Stimulated activated naive CD8-positive, alpha-beta T cell treated with anti-CD3 and anti-CD28 coated beads, Interleukin-15, Interleukin-2, amounts not matched to agents 100 U/mL and 50 U/mL, for 24 hours (primary cell): ENCODE data around the gene SSR4.
"Not testable (repeated sequence)": the region's sequence is repeated elsewhere in the genome, so short reads cannot be mapped to it uniquely, and the experiment has no call there.

Experiments
- ATAC-seq: fragments of 150-1000 bp; cut with Tn5 transposase; one replicate; pipeline ENCODE4 v1.10.0; 2021
- DNase-seq: peaks from one replicate; pipeline ENCODE4 v3.0.0; 2021

Gene SSR4

DNA sequence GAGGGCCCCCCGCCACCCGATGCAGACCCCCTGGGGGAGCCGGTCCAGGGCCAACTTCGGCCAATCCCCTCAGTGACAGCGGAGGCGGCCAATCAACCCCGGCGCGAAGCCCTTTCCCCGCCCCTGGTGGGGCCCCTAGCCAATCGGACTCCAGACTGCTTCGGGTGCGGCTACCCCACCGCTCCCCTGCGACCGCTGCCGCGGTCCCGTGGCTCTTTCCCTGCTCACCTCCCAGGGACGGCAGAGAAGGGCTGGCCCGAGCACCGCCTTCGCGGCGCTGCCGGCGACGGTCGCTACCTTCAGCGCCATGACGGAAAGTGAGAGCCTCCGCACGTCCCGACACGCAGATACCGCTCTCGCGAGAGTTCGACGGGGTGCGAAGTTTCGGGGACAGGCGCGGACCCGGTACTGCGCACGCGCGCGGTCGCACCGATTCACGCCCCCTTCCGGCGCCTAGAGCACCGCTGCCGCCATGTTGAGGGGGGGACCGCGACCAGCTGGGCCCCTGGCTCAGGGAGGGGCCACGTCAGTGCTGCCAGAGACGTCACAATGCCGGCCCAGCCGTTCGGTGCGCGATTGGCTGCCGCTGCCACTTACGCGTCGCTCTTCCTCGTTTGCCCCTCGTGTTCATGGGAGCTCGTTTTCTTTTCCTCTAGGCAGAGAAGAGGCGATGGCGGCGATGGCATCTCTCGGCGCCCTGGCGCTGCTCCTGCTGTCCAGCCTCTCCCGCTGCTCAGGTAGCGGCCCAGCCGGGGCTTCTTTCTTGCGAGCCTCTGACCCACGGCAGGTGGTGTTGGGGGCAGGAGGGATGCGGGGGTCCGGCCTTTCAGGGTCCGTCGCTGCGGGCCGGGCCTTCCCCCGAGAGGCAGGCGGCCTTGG lies at the start of gene SSR4, which contains the start of gene IDH3G:
Gene SSR4, plus strand, starts transcription at position 651 of the 879 bp plus-strand sequence. Its CDS starts 20 bp downstream, at position 671.
Gene IDH3G, minus strand, starts transcription at position 358 of the 879 bp plus-strand sequence. Its CDS starts 49 bp downstream, at position 309.
- ATAC-seq (peak; percentile 96), DNase-seq (peak; percentile 92)

DNA sequence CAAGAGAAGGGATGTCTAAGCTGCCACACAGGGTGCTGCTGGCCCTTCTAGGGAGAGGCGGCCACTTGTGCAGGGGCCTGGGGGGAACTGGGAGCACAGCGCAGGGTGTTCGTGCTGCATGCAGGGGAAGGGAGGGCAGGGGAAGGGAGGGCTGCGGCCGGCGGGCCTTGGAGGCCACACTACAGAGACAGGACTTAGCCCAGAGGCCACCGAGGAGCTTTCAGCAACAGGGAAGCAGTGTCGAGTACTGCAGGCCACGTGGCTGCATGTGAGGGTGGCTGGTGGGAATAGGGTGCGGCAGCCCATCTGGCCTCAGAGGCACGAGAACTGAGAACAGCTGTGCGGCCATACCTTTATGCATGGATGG lies 49.4 kb upstream of the SSR4 start:
- DNase-seq, ATAC-seq: not testable (repeated sequence)

DNA sequence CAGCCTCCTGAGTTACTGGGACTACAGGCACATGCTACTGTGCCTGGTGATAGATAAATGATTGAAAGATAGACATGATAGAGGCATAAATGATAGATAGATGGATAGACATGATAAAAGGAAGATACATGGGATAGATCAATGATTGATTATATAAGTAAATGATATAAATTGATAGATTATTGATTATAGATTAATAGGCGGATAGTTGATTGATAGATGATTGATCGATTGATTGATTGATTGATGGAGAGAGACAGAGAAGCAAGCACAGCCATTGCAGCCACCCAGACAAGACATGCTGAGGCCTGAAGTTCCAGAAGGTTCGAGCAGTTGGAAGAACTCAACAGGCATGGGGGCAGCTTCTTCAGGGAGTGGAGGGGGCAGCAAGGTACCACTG lies 48.1 kb upstream of the SSR4 start:
- DNase-seq (no peak), ATAC-seq (no peak)

DNA sequence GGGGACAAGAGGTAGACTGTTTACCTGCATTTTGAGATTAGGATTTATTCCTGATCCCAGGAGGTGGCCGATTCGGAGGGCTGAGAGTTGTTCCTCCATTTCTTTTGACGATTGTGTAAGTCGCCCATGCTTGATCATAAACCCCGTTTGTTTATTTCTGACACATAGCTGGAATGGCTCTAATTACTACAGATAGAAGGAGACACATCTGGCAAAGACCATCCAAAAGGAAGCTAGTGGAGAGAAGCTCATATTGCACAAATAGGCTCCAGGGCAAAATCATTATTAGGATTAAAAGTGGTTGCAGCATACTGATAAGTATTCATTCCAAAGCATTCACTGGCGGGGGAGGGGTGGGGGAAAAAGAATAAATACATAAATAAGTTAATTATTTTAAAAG lies 47.5 kb upstream of the SSR4 start:
- not testable (repeated sequence) for DNase-seq, ATAC-seq

DNA sequence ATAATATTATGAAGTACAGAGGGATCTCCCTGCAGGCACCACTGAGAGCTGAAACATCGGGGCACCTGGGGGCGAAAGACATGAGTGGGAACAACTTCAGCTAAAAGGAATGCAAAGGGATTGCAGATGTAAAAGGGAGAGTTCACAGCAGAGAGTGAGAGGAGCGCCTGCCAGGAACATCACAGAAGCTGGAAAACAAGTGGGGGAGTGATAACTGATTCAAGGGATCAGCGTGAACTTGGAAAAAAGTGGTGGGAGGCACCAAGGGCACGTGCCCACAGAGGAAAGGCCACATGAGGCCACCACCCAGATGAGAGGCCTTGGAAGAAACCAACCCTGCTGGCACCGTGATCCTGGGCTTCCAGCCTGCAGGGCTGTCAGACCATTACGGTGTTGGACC lies 45.5 kb upstream of the SSR4 start:
- not testable (repeated sequence) for ATAC-seq, DNase-seq

DNA sequence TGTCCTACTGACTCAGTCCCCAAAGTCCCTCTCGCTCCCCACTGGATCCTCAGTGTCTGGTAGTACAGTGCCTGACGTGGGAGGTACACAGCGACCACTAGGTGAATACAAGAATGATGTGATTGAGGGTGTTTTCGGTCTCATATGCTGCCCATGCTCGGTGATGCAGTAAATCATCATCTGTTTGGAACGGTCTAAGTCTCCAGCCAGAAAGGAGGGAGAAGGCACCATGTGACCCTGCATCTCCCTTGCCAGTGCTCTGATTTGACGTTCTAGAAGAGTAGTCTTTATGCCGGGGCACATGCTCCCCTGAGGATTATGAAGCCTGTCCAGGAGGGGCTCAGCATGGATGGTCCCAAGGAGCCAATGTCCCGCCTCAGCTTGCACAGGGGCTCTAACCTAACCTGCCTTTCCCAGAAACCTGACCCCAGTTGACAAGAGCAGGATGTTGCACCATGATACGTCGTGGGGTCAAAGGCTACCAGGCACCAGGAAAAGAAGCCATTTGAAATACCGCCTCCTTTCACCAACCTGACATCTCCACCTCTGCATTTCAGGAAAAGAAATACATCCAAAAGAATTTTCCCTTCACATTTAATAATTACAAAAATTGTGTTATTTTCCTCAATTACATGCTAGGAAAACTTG lies 44.2 kb upstream of the SSR4 start:
- DNase-seq (no peak), ATAC-seq (no peak)

DNA sequence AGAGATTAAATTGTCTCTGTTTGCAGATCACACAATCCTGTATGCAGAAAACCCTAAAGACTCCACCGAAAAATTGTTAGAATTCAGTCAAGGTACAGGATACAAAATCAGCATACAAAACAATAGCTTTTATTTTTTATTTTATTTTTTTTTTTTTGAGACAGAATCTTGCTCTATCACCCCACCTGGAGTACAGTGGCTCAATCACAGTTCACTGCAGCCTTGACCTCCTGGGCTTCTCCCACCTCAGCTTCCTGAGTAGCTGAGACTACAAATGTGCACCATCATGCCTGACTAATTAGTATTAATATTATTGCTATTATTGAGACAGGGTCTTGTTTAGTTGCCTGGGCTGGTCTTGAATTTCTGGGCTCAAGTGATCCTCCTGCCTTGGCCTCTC lies 39.3 kb upstream of the SSR4 start:
- ATAC-seq (no peak), DNase-seq (no peak)

DNA sequence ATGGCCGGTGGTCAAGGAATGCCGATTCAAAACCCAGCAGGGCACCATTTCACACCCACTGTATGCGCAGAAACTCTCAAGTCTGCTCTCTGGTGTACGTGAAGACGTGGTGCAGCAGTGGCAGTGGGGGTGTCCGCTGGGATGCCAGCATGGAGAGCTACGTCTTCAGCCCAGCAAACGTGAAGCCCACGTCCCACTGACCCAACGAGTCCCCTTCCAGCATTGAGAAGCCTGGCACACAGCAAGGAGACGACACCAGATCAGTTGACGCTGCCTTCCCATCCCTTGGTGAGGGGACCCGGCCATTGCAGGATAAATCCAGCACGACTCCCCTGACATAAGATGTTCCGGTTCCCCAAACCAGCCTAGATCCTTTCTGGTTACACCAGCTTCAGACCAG lies 32.6 kb upstream of the SSR4 start:
- ATAC-seq (no peak), DNase-seq (no peak)

DNA sequence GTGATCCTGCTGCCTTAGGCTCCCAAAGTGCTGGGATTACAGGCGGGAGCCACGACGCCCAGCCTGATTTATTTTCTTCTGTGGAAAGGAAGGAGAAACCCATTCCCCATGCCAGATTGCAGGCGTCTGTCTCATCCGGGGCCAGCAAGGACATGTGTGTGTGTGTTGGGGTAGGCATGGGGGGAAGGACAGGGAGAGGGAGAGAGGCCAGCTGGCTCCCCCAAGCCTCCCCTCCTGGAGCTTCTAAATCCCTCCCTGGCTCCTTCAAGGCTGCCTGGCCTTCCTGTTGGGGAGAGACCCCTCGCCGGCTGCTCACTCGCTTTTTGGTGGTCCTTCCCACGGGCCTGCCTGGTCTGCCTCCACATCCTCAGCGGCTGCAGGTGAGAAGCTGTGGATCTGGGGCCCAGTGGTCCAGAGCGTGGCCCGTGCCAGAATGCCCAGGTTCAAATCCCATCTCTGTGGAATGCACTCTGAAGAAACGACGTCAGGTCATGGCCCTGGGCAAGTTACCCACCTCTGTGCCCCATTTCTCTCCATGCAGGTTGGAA lies 31.8 kb upstream of the SSR4 start:
- ATAC-seq (no peak), DNase-seq (no peak)

DNA sequence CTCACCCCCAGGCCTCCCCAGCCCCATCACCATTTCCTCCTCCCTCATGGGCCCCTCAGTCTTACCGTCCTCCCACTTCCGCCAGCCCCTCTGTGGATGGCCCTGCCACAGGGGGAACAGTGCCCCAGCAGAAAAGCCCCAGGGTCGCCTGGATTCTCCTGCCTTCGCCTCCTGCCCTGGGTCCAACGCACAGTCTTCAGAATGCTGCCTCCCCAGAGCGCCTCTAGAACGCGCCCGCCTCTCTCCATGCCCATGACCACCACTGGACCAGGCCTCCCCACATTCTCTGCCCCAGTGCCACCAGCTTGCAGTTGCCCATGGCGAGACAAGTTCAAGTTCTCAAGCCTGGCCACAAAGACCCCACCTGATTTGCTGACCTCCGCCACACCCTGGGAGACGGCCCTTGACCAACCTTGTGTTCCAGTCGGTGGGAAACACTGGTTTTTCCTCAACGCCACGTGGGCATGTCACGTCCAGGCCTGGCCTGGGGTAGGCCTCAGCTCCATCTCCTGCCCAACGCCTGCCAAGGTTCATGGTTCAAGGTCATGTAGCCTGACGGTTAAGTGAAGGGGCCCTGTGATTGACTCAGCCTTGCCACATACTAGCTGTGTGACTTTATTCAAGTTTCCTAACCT lies 31.1 kb upstream of the SSR4 start:
- no peak for DNase-seq

DNA sequence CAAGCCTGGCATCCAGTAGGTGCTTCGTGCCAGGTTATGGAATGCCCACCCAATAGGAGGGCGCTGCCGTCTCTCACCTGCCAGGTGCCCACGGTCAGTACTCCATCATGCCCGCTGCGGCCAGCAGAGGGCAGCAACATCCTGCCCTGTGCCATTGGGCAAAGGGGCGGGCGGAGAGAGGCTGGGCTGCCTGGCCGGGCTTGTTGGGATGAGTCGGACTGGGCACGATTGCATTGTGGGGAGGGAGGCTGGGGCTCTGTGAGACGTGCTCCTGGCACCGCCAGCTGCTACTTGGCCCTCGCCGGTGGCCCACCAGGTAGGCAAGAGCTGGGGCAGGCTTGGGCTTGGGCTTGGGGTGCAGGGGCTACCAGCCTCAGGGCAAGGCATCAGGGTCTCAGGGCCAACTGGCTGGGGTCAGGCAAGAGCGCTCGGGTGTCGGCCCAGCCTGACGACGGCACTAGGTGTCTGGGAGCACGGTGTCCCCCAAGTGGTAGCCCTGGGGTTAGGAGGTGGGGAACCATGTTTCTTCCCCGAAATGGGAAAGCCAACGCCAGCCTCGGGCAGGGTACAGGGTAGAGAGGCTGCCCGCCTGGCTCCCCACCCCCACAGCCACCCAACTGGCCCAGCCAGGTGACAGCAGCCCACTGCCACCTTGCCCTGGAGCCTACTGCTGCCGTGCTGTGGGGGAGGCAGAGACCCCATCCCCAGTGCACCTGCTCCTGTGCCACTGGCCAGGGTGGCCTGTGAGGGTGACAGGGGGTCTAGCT lies 30.3 kb upstream of the SSR4 start, which contains the start of gene PLXNB3:
Gene PLXNB3, plus strand, starts transcription at position 261 of the 767 bp plus-strand sequence. CDS start 1,287 bp downstream, outside the sequence.
- ATAC-seq, result peak; percentile 81
- DNase-seq, result peak; percentile 80

More for the DNA sequence above, 31.1 kb upstream of the SSR4 start:
- ATAC-seq, result no peak

DNA sequence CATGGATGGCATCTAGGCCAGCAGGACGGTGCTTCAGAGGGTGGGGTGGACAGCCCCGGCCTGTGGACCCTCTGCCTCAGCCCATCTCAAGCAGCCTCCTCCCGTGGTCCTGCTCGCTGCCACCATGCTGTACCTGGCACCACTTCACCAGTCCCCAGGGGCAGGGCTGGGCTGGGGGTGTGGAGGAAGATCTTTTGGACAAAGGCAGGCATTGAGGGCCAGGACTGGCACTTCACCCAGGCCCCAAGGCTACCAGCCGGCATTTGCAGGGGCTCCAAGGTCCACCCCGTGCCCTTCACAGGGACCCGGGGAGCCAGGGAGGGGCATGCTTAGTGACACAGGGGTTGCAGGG lies 29.7 kb upstream of the SSR4 start:
- DNase-seq, result no peak
- no peak for ATAC-seq

DNA sequence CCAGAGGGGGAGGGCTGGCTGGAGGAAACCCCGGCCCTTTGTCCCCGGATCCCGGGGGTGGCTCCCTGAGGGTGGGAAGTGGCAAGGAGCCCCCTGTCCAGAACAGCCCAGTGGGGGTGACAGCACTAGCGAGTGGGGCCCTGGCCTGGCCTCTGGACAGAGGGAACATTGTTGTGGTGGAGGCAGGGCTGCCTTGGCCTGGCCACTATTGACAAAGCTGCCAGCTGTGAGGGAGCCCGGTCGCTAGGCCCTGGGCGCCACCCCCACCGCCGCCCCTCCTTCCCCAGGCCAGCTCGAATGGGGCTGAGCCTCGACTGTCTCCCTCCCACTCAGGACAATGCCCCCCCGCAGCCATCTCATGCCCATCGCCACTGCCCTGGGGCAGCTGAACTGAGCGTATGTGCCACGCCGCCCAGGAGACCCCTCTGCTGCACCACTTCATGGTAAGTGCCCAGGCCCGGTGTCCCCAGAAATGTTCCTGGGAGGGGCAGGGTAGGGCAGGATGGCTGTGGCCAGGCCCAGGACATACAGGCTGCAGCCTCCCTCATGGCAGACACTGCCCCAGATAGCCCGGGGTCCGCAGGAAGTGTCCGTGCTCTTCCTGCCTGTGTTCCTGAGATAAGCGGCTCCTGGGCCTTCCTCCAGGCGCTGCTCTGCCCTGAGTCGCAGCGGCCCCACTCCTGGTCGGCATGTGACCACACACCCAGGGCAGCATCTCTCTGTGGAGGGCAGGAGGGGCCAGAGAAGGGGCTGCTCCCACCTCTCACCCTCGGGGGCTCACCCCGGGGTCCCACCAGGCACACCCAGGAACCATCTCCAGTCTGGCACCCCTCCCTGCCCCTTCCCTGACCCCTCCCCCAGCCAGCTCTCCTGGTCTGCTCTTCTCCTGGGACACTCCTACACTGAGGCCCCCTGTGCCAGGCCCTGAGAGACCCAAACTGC lies 29.1 kb upstream of the SSR4 start:
- ATAC-seq, result no peak
- no peak for DNase-seq

DNA sequence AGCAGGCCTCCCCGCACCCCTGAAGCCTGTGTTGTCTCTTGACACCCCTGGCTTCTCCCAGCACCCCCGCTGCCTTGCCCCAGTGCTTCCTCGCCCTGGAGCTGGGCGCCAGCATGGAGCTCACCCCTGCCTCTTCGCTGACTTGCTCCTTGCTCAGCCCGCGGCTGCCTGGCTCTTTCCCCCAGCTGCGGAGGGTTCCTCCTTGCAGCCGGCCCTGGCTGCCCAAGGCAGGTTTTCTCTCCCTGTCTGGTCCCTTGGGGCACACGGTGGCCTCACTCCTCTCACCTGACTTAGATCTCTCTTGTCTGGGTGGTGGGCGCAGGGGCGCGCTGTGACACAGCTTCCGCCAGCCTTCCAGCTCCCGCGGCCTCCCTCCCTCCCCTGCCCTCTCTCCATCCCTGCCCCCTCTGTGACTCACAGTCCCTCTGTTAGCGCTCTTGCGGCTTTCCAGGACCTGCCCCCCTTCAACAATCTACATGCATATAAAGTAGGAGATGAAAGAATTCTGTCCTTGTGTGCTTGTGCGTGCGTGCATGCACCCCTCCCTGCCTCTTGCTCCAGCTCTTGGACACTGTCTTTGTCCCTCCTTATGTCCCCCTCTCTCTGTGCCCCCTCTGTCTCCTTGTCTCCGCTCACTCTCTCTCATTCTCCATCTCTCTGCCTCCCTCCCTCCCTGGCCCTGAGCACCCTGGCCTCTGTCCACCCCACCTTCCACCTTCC lies 28.2 kb upstream of the SSR4 start:
- ATAC-seq (peak; percentile 83), DNase-seq (peak; percentile 63)

DNA sequence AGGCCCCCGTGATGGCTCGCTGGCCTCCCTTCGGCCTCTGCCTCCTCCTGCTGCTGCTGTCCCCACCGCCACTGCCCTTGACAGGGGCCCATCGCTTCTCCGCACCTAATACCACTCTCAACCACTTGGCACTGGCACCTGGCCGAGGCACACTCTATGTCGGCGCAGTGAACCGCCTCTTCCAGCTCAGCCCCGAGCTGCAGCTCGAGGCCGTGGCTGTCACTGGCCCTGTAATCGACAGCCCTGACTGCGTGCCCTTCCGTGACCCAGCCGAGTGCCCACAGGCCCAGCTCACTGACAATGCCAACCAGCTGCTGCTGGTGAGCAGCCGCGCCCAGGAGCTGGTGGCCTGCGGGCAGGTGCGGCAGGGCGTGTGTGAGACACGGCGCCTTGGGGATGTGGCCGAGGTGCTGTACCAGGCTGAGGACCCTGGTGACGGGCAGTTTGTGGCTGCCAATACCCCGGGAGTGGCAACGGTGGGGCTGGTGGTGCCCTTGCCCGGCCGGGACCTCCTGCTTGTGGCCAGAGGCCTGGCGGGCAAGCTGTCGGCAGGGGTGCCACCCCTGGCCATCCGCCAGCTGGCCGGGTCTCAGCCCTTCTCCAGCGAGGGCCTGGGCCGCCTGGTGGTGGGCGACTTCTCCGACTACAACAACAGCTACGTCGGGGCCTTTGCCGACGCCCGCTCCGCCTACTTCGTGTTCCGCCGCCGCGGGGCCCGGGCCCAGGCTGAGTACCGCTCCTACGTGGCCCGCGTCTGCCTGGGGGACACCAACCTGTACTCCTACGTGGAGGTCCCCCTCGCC lies 27.4 kb upstream of the SSR4 start:
- ATAC-seq (no peak), DNase-seq (no peak)

DNA sequence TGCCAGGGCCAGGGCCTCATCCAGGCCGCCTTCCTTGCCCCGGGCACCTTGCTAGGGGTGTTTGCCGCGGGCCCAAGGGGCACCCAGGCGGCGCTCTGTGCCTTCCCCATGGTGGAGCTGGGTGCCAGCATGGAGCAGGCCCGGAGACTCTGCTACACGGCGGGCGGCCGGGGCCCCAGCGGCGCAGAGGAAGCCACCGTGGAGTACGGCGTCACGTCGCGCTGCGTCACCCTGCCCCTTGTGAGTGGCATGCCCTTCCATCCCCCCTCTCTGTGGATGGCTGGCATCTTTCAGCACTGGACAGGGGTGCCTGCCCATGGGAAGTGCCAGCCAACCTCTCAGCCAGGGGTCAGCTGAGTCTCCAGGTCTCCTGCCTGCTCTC lies 26.8 kb upstream of the SSR4 start:
- no peak for DNase-seq
- no peak for ATAC-seq

DNA sequence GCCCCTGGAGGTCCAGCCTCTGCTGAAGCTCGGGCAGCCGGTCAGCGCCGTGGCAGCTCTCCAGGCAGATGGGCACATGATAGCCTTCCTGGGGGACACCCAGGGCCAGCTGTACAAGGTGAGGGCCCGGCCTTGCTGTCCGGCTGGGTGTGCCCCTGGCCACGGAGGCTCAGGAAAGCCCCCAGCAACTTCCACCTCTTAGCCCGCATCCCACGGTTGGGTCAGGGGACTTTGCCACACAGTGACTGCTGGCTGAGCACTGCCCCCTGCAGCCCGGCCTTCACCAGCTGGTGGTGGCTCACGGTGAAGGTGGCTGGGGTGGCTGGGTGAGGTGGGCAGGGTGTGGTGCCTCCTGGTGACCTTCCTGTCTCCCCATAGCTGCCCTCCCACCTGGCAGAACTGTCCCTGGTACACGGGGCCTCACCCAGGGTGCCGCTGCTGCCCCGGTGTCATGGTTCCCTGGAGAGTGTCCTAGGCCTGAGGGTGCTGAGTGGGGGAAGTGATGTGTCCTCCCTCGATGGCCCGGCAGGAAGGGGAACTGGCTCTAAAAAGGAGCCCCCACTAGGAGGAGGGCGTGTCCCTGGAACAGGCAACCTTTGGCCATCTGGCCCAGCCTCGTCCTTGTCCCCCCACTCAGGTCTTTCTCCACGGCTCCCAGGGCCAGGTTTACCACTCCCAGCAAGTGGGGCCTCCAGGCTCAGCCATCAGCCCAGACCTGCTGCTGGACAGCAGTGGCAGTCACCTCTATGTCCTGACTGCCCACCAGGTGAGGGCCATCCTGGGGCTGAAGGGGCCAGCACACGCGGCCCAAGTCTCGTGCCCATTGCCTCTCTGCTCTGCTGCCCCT lies 25.9 kb upstream of the SSR4 start:
- no peak for ATAC-seq
- DNase-seq, result no peak
